Ishikawa (cell line): ENCODE data around the gene ANGEL2.

Source experiments
- CEBPB ChIP-seq: IDR thresholded peaks from 2 replicates; pipeline ENCODE4 v1.6.1; 2012
- CREB1 ChIP-seq: IDR thresholded peaks from 2 replicates; pipeline ENCODE4 v1.6.1; 2012; ENCODE audit warnings: low read depth
- EGR1 ChIP-seq: IDR thresholded peaks from 2 replicates; pipeline ENCODE4 v1.6.1; 2012
- EP300 ChIP-seq: IDR thresholded peaks from 2 replicates; pipeline ENCODE4 v1.6.1; 2012; ENCODE audit warnings: borderline replicate concordance
- FOXM1 ChIP-seq: IDR thresholded peaks from 2 replicates; pipeline ENCODE4 v1.6.1; 2012; ENCODE audit warnings: low read depth, borderline replicate concordance
- NFIC ChIP-seq: IDR thresholded peaks from 2 replicates; pipeline ENCODE4 v1.6.1; 2012
- RAD21 ChIP-seq: IDR thresholded peaks from 2 replicates; pipeline ENCODE4 v1.6.1; 2012; ENCODE audit warnings: low read depth
- TAF1 ChIP-seq: IDR thresholded peaks from 2 replicates; pipeline ENCODE4 v1.6.1; 2012; ENCODE audit warnings: low read depth, mild to moderate bottlenecking
- TCF12 ChIP-seq: IDR thresholded peaks from 2 replicates; pipeline ENCODE4 v1.6.1; 2012; ENCODE audit warnings: low read depth
- TEAD4 ChIP-seq: IDR thresholded peaks from 2 replicates; pipeline ENCODE4 v1.6.1; 2012
- YY1 ChIP-seq: IDR thresholded peaks from 2 replicates; pipeline ENCODE4 v1.6.1; 2012; ENCODE audit warnings: low read depth
- ZBTB7A ChIP-seq: IDR thresholded peaks from 2 replicates; pipeline ENCODE4 v1.6.1; 2012; ENCODE audit warnings: low read depth
- TF ChIP-seq, protein P1 (sequence below): IDR thresholded peaks from 2 replicates; pipeline ENCODE4 v1.6.1; 2012
- TF ChIP-seq, protein P2 (sequence below): IDR thresholded peaks from 2 replicates; pipeline ENCODE4 v1.6.1; 2012; ENCODE audit warnings: low read depth, mild to moderate bottlenecking
- TF ChIP-seq, protein P3 (sequence below): IDR thresholded peaks from 2 replicates; pipeline ENCODE4 v1.6.1; 2012

The ANGEL2 gene

DNA sequence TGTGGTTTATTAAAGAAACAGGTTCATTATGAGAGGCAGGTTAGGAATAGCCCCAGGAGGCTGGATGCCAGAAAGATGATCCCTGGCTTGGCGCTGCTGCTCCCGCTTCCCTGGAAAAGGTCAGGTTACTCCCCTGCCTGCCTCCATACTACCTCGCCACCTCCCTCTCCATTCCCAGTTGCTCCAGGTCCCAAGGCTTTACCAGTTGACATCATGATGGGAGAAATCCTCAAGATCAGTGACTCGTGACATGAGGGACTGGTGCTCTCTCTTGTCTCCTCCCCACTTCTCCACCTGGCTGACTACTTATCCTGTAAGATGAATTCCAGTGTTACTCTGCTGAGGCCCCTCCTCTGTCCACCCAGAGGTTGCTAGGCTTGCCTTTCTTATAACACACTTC is 45.6 kb downstream of the ANGEL2 start:
- no peak for TF ChIP-seq NFIC
- no peak for TF ChIP-seq TEAD4
- TF ChIP-seq, protein P1, sequence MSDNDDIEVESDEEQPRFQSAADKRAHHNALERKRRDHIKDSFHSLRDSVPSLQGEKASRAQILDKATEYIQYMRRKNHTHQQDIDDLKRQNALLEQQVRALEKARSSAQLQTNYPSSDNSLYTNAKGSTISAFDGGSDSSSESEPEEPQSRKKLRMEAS = no peak
- no peak for TF ChIP-seq FOXM1
- no peak for TF ChIP-seq TCF12
- TF ChIP-seq CREB1 = no peak
- TF ChIP-seq ZBTB7A = no peak
- TF ChIP-seq EGR1 = no peak

DNA sequence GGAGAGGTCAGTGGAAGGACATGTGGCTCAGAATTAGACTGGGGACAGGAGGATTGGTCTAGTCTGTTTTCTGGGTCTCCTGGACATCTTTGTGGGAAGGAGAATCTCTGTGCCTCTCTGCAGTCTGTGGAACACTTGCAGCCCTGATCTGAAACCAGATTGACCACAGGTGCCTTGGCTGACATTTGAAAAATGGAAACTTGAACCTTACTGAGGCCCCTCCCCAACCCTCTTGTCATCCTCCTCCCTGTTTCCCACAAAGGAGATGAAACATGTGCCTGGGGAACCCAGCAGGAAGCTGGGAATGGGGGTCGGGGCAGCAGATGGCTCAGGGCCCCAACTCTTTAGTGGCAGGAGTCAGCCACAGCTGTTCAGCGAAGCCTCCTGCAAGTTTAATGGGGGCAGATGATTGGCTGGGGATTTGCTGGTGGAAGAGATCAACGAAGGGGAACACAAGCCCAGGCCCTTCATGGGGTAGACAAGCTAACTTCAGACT is 47.3 kb downstream of the ANGEL2 start:
- TF ChIP-seq YY1 (no peak), NFIC (no peak), RAD21 (no peak), CEBPB (no peak), EP300 (no peak), CREB1 (no peak), EGR1 (no peak), TAF1 (no peak), TCF12 (no peak), ZBTB7A (no peak), FOXM1 (no peak), TEAD4 (no peak)
- TF ChIP-seq, protein P1 = no peak
- TF ChIP-seq, protein P2, sequence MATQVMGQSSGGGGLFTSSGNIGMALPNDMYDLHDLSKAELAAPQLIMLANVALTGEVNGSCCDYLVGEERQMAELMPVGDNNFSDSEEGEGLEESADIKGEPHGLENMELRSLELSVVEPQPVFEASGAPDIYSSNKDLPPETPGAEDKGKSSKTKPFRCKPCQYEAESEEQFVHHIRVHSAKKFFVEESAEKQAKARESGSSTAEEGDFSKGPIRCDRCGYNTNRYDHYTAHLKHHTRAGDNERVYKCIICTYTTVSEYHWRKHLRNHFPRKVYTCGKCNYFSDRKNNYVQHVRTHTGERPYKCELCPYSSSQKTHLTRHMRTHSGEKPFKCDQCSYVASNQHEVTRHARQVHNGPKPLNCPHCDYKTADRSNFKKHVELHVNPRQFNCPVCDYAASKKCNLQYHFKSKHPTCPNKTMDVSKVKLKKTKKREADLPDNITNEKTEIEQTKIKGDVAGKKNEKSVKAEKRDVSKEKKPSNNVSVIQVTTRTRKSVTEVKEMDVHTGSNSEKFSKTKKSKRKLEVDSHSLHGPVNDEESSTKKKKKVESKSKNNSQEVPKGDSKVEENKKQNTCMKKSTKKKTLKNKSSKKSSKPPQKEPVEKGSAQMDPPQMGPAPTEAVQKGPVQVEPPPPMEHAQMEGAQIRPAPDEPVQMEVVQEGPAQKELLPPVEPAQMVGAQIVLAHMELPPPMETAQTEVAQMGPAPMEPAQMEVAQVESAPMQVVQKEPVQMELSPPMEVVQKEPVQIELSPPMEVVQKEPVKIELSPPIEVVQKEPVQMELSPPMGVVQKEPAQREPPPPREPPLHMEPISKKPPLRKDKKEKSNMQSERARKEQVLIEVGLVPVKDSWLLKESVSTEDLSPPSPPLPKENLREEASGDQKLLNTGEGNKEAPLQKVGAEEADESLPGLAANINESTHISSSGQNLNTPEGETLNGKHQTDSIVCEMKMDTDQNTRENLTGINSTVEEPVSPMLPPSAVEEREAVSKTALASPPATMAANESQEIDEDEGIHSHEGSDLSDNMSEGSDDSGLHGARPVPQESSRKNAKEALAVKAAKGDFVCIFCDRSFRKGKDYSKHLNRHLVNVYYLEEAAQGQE = no peak
- TF ChIP-seq, protein P3, sequence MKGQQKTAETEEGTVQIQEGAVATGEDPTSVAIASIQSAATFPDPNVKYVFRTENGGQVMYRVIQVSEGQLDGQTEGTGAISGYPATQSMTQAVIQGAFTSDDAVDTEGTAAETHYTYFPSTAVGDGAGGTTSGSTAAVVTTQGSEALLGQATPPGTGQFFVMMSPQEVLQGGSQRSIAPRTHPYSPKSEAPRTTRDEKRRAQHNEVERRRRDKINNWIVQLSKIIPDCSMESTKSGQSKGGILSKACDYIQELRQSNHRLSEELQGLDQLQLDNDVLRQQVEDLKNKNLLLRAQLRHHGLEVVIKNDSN = no peak

DNA sequence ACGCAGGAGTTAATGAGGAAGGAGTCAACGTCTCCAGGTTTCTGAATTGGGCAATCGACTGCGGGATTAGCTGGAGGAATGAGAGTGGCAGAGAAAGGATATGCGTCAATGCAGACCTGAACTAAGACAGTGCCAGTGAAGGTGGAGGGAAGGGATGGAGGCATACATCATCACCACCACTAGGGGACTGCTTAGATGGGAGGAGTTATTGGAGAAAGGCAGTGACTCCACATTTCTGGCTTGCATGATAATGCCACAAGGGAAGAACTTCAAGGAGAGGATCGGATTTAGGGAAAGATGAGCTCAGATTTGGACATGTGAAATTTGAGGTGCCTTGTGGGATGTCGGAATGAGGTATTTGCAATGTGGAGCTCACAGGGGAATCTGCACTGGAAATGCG is 47.9 kb downstream of the ANGEL2 start:
- TF ChIP-seq RAD21 = peak; percentile 16; the same call in 1 of the 2 replicates
- TF ChIP-seq, protein P3 = no peak

DNA sequence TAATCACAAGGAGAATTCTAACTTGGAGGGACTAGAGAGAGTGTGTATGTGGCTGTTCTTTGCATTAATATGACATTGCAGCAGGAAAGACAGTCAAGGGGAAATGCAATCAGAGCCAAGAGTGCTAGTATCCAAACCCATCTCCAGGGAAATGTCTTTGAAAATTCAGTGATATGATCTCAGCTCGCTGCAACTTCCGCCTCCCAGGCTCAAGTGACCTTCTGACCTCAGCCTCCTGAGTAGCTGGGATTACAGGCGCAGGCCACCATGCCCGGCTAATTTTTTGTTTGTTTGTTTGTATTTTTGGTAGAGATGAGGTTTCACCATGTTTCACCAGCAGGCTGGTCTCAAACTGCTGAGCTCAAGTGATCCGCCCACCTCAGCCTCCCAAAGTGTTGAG is 49.1 kb downstream of the ANGEL2 start:
- TF ChIP-seq, protein P2 = no peak
- TF ChIP-seq RAD21 = no peak
- TF ChIP-seq ZBTB7A = no peak

DNA sequence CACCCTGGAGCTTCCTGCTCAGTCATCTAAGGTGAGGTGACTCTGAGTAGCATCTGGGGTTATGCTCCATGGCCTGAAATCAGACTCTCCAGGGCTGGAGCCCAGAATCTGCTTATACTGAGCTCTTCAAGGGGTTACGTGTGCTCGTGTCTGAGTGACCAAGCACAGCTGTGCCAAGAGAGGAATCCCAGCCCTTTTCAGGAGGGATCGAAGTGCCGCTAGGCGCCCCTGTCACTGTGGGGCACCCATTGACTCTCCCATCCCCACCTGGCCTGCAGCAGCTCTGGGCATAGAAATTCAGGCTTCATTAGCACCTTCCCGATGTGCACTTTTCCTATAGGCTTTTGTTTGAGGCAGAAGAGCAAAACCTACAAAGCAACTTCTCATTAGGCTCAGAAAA is 51.6 kb downstream of the ANGEL2 start:
- TF ChIP-seq FOXM1 (no peak), ZBTB7A (no peak), TEAD4 (no peak), EGR1 (no peak), NFIC (no peak), RAD21 (no peak), TCF12 (no peak), YY1 (no peak)
- TF ChIP-seq, protein P3 = no peak
- TF ChIP-seq, protein P1 = no peak

DNA sequence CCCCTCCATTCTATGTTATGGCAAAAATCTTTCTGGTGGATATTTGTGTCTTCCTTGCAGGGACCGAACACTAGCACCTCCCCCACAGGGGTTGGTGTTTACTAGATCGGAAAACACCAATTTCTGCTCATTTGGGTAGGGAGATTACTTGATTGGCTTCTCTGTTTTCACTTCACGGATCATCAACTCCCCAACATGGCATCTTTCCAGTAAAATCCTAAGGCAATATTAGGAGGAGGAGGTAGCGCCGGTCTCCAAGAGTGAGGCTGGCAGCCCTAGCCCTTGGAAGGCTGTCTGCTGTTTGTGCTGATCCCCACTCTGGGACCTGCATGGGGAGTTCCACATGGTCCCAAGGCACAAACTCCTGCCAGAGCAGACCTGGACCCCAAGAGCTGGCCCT is 53.2 kb downstream of the ANGEL2 start:
- TF ChIP-seq, protein P2 = no peak
- no peak for TF ChIP-seq RAD21
- TF ChIP-seq, protein P3 = no peak
- TF ChIP-seq ZBTB7A = no peak
- TF ChIP-seq TAF1 = no peak
- no peak for TF ChIP-seq EP300
- TF ChIP-seq TEAD4 = no peak
- TF ChIP-seq CEBPB = no peak
- TF ChIP-seq NFIC = no peak
- TF ChIP-seq, protein P1 = no peak
- TF ChIP-seq FOXM1 = no peak
- no peak for TF ChIP-seq EGR1
